SK-N-MC (cell line): ENCODE results near the gene NLGN1.

Experiments
- DNase-seq: peaks from one replicate; pipeline ENCODE4 v3.0.0-alpha.2; 2011; ENCODE audit warnings: low read depth, low spot score
- H3K27ac ChIP-seq: fragments of 200-600 bp; sonication (generic); 2 replicates; pipeline ENCODE4 v1.5.1; 2016; ENCODE audit warnings: mixed run types
- H3K36me3 ChIP-seq: fragments of 200-600 bp; sonication (generic); 2 replicates; pipeline ENCODE4 v1.6.1; 2017; ENCODE audit warnings: antibody characterized with exemption, low read length, mixed read lengths; ENCODE audit not compliant: insufficient read depth
- H3K4me3 ChIP-seq: fragments of 200-600 bp; sonication (generic); 2 replicates; pipeline ENCODE4 v1.5.1; 2016
- H3K9ac ChIP-seq: fragments of 200-600 bp; sonication (generic); 2 replicates; pipeline ENCODE4 v1.8.0; 2017; ENCODE audit warnings: mixed run types, mixed read lengths; ENCODE audit not compliant: insufficient read length
- H3K9me3 ChIP-seq: fragments of 200-600 bp; sonication (generic); 2 replicates; pipeline ENCODE4 v1.6.1; 2017; ENCODE audit warnings: low read depth, mild to moderate bottlenecking, antibody characterized with exemption, low read length, moderate library complexity, mixed read lengths
- EZH2 ChIP-seq: fragments of 200-600 bp; sonication (generic); IDR thresholded peaks from one replicate; pipeline ENCODE4 v1.6.1; 2017; ENCODE audit warnings: antibody characterized with exemption
- FOXP2 ChIP-seq: optimal IDR thresholded peaks from 2 replicates; pipeline ENCODE3; 2011; ENCODE audit warnings: mild to moderate bottlenecking, moderate library complexity; ENCODE audit not compliant: insufficient read depth; ENCODE audit errors: extremely low read length, control extremely low read depth
- POLR2AphosphoS5 ChIP-seq: IDR thresholded peaks from 2 replicates; pipeline ENCODE4 v1.6.1; 2012; ENCODE audit warnings: mild to moderate bottlenecking, low read depth, low read length, borderline replicate concordance

NLGN1 gene

DNA sequence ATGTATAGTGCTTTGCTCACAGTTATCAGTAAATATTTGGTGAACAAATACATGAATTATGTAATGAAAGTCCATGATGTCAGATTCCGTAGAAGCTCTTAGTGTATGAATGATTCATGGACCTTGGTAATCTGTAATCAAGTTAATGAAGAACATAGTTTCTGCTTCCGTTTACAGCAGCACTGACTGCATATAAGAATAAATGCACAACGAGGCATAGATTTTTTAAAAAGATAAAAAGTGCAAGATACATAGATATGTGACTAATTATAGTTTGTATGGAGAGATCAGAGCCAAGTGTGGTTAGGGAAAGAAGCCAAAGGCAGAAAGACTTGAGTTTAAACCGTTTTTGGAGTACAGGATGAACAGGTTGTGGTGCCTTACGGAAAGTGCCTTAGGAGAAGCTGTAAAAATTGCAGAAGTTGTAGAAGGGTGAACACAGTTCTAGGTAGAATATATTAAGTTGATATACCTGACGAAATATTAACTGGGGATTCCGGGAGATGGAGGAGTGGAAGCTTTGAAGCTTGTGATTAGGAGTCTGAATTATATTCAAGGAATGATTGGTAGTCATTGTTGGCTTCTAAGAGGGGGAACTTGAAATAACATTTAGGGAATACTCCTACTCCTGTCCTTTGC, 293.1 kb downstream of the NLGN1 start:
- Histone ChIP-seq H3K9ac (no peak overlapping the region), H3K9me3 (no peaks in the 10 kb centered on the region), H3K27ac (peak overlapping the region; percentile 33; the same call in 1 of the 2 replicates), H3K4me3 (peak overlapping the region; percentile 45), H3K36me3 (no peaks in the 10 kb centered on the region)
- TF ChIP-seq POLR2AphosphoS5: peak; percentile 31; the same call in 1 of the 2 replicates
- TF ChIP-seq EZH2: no peak
- peak; percentile 89 for TF ChIP-seq FOXP2
- DNase-seq: peak; percentile 84

DNA sequence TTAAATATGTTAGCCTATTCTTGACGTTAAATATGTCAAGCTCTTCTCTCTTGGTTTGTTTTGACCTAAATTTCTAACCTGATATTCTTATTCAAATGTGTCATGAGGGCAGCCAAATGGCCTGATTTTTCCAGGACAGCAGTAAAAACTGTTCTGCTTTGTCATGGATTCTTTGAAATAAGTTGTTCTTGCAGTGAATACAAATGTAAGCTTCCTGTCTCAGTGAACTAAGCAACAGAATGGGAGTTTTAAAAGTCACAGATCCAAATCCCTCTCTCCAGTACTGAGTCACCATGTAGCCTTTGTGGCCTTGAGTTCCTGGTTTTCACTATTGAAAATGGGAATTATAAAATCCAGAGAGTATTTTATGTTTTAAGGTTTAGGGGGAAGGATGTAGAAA, 301.8 kb downstream of the NLGN1 start:
- no peak overlapping the region for H3K4me3 ChIP-seq
- no peaks in the 10 kb centered on the region for H3K36me3 ChIP-seq
- no peaks in the 10 kb centered on the region; the same call in 1 of the 2 replicates for H3K9me3 ChIP-seq
- no peak overlapping the region for H3K9ac ChIP-seq
- DNase-seq: no peak
- TF ChIP-seq POLR2AphosphoS5: no peak
- H3K27ac ChIP-seq: no peak overlapping the region

GRCh38 chr3:173700336-173700735, 302.8 kb downstream of the NLGN1 start:
- Histone ChIP-seq H3K4me3 (no peak overlapping the region), H3K36me3 (no peaks in the 10 kb centered on the region), H3K9me3 (no peaks in the 10 kb centered on the region; the same call in 1 of the 2 replicates), H3K27ac (no peak overlapping the region), H3K9ac (no peak overlapping the region)
- DNase-seq: no peak
- TF ChIP-seq POLR2AphosphoS5: no peak
- TF ChIP-seq FOXP2: no peak
- TF ChIP-seq EZH2: no peak

DNA sequence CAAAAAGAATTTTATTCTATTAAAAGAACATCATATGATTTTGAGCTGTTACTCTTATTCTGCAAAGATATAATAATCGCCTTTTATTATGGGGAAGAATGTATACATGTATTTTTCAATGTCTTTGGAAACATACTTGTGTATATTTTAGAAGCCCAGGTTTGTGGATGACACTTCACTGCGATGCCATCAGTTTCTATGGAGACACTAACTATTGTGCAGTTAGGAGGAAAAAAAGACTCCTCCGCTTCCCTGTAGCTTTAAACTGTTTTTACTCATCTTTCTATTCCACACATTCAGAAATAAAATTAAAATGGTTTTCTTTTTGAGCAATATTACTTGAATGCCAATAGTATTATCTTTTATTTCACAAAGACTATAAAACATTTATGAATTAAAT, 305.0 kb downstream of the NLGN1 start:
- H3K36me3 ChIP-seq: no peaks in the 10 kb centered on the region
- TF ChIP-seq FOXP2: no peak
- no peak overlapping the region for H3K27ac ChIP-seq
- DNase-seq: no peak
- no peak overlapping the region for H3K9ac ChIP-seq
- H3K9me3 ChIP-seq: no peaks in the 10 kb centered on the region; the same call in 1 of the 2 replicates
- H3K4me3 ChIP-seq: no peak overlapping the region

DNA sequence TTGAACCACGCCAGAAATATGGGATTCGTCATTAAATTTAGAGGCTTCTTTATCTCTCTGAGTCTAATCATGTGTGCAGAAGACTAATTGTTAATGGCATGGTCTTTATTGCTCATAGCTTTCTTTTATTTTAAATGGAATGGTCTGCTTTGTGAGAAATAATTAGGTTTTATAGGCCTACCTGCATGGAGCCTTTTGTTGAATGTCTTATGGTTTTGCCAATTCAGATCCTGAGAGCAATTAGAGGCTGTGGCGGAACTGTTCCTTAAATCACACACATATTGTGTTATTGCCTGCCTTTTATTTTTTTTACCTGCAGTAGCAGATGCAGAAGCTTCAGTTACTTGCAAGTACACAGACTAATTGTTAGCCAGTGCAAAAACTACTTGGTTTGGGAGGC, 306.2 kb downstream of the NLGN1 start:
- no peak overlapping the region for H3K4me3 ChIP-seq
- TF ChIP-seq POLR2AphosphoS5: no peak
- TF ChIP-seq EZH2: no peak
- TF ChIP-seq FOXP2: no peak
- H3K27ac ChIP-seq: no peak overlapping the region
- H3K9me3 ChIP-seq: no peaks in the 10 kb centered on the region; the same call in 1 of the 2 replicates
- no peak for DNase-seq
- no peak overlapping the region for H3K9ac ChIP-seq
- no peaks in the 10 kb centered on the region for H3K36me3 ChIP-seq

DNA sequence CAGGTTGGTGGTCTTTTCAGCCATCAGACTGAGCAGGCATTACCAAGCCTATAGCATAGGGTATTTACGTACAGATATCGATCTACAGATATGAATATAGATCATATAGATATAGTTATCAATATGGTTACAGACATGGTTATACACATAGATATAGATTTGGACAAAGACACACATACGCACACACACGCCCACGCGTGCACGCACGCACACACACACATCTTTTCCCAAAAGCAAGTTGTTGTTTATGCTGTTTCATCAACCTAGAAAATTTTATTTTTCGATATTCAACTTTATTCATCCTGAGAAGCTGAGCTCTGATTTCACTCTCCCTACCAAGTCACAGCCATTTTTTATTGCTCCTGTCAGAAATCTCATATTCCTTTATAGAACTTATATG, 309.1 kb downstream of the NLGN1 start:
- TF ChIP-seq EZH2 (no peak), FOXP2 (no peak), POLR2AphosphoS5 (no peak)
- no peak overlapping the region for H3K4me3 ChIP-seq
- H3K27ac ChIP-seq: no peak overlapping the region
- no peaks in the 10 kb centered on the region for H3K9me3 ChIP-seq
- no peak for DNase-seq
- H3K36me3 ChIP-seq: no peaks in the 10 kb centered on the region
- H3K9ac ChIP-seq: no peak overlapping the region

DNA sequence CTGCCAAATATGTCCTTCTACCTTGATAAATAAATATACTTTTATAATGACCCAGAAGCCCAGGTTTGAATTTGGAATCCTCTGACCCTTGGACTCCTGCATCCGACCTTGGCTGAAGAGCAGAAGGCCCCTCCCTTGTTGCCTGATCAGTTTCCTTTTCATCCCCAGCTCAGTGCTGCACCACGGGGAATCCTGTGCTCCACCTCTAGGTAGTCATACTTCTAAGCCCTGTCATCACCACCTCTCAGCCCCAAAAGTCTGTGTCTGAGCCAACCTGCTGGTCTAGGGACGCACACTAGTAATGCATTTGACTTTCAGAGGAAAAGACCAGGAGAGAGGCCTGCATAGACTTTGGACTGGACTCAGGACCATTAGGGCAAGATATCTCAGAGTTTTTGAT, 310.6 kb downstream of the NLGN1 start:
- Histone ChIP-seq H3K27ac (no peak overlapping the region), H3K36me3 (no peaks in the 10 kb centered on the region), H3K4me3 (no peak overlapping the region), H3K9me3 (no peaks in the 10 kb centered on the region), H3K9ac (no peak overlapping the region)
- no peak for DNase-seq
- TF ChIP-seq FOXP2 (no peak), POLR2AphosphoS5 (no peak), EZH2 (no peak)

GRCh38 chr3:173709026-173709425, 311.5 kb downstream of the NLGN1 start:
- DNase-seq: no peak
- Histone ChIP-seq H3K4me3 (no peak overlapping the region), H3K9me3 (no peaks in the 10 kb centered on the region), H3K9ac (no peak overlapping the region), H3K27ac (no peak overlapping the region), H3K36me3 (no peaks in the 10 kb centered on the region)
- no peak for TF ChIP-seq POLR2AphosphoS5
- no peak for TF ChIP-seq EZH2
- no peak for TF ChIP-seq FOXP2

- no peaks in the 10 kb centered on the region for H3K9me3 ChIP-seq
- no peaks in the 10 kb centered on the region for H3K36me3 ChIP-seq
- no peak overlapping the region for H3K27ac ChIP-seq
- TF ChIP-seq FOXP2: no peak
- no peak for DNase-seq
- no peak overlapping the region for H3K9ac ChIP-seq
- no peak overlapping the region for H3K4me3 ChIP-seq
Measured at GRCh38 chr3:173711619-173712018, 314.1 kb downstream of the NLGN1 start.
